H1 (cell line): ENCODE data around the gene SLC48A1. TPM values are rescaled to one million over a fixed set of nuclear protein-coding genes. Genes with fewer than 3 reads are reported as not detected.
A peak's percentile ranks its signal among the peaks of the same experiment; 100 is the strongest.

Experiments used
- CTCF ChIA-PET: fragments of 300-600 bp; sonication (Branson Sonifier 250); formaldehyde crosslinking; loops from one replicate; lab custom pipeline; 2021; ENCODE audit not compliant: partially characterized antibody; lab: Charles Lee
- POLR2A ChIA-PET: fragments of 300-600 bp; sonication (Branson Sonifier 250); formaldehyde crosslinking; loops from one replicate; lab custom pipeline; 2021; ENCODE audit warnings: inconsistent platforms; ENCODE audit not compliant: partially characterized antibody; lab: Charles Lee
- DNase-seq, 2 experiments: peaks; one replicate each; pipeline versions ENCODE4 v3.0.0 to v3.0.0-alpha.2; 2010 to 2022; ENCODE audit warnings: low spot score in 2 of 2, low read depth in 1 of 2, mixed read lengths in 1 of 2
- FAIRE-seq: peaks from 2 replicates; lab custom pipeline; 2011; peaks lifted over from hg19 to GRCh38; lab: Jason Lieb, UNC
- H2AFZ ChIP-seq: 2 replicates; pipeline ENCODE4 v1.8.1; 2012; ENCODE audit warnings: low read length, inconsistent platforms
- H2AK5ac ChIP-seq: 2 replicates; pipeline ENCODE4 v1.6.1; 2013; ENCODE audit warnings: low read depth, low read length
- H2BK120ac ChIP-seq: replicated peaks from 2 replicates; pipeline ENCODE3; 2013; ENCODE audit warnings: low read depth, low read length, inconsistent platforms
- H2BK12ac ChIP-seq: 2 replicates; pipeline ENCODE4 v1.6.1; 2013; ENCODE audit warnings: low read depth, low read length
- H2BK15ac ChIP-seq: 2 replicates; pipeline ENCODE4 v1.6.1; 2013; ENCODE audit warnings: low read length
- H2BK20ac ChIP-seq: 2 replicates; pipeline ENCODE4 v1.6.1; 2013; ENCODE audit warnings: low read length
- H2BK5ac ChIP-seq: 2 replicates; pipeline ENCODE4 v1.6.1; 2013; ENCODE audit warnings: low read depth, low read length
- H3K14ac ChIP-seq: 2 replicates; pipeline ENCODE4 v1.6.1; 2013; ENCODE audit warnings: inconsistent platforms; ENCODE audit not compliant: insufficient read length
- H3K18ac ChIP-seq: 2 replicates; pipeline ENCODE4 v1.6.1; 2013; ENCODE audit warnings: low read length; ENCODE audit errors: extremely low read depth
- H3K23ac ChIP-seq: 2 replicates; pipeline ENCODE4 v1.6.1; 2013; ENCODE audit warnings: inconsistent platforms; ENCODE audit not compliant: insufficient read length
- H3K23me2 ChIP-seq: 2 replicates; pipeline ENCODE4 v1.6.1; 2013; ENCODE audit warnings: low read depth, low read length
- H3K27ac ChIP-seq: 2 replicates; pipeline ENCODE4 v1.6.1; 2011; ENCODE audit warnings: low read depth, low read length, inconsistent platforms
- H3K27me3 ChIP-seq, 4 experiments: replicated peaks in 1 of 4; 1 replicate in 1 of 4; 2 replicates in 3 of 4; pipeline versions ENCODE4 v1.6.1 to v1.8.1; 2011 to 2013; ENCODE audit warnings: low read length in 3 of 4, mild to moderate bottlenecking in 3 of 4, inconsistent platforms in 2 of 4, mixed read lengths in 2 of 4, moderate library complexity in 1 of 4; ENCODE audit not compliant: control insufficient read depth in 3 of 4, insufficient read depth in 3 of 4; ENCODE audit errors: extremely low read depth in 1 of 4
- H3K36me3 ChIP-seq, 4 experiments: 2 replicates each; pipeline versions ENCODE4 v1.6.1 to v1.8.1; 2011 to 2013; ENCODE audit warnings: mild to moderate bottlenecking in 4 of 4, low read length in 3 of 4, moderate library complexity in 2 of 4, control low read depth in 1 of 4, inconsistent platforms in 1 of 4; ENCODE audit not compliant: insufficient read depth in 4 of 4, control insufficient read depth in 2 of 4
- H3K4ac ChIP-seq: replicated peaks from 2 replicates; pipeline ENCODE3; 2013; ENCODE audit warnings: low read length, low read depth, mixed read lengths, inconsistent platforms; ENCODE audit not compliant: insufficient read length
- H3K4me1 ChIP-seq, 4 experiments: replicated peaks in 1 of 4; 1 replicate in 1 of 4; 2 replicates in 3 of 4; pipeline versions ENCODE4 v1.6.1 to v1.8.1; 2011 to 2013; ENCODE audit warnings: low read length in 3 of 4, inconsistent platforms in 2 of 4, mixed read lengths in 1 of 4; ENCODE audit not compliant: insufficient read depth in 4 of 4, control insufficient read depth in 3 of 4
- H3K4me2 ChIP-seq, 2 experiments: 2 replicates each; pipeline versions ENCODE4 v1.6.1 to v1.8.1; 2011 to 2013; ENCODE audit warnings: low read depth in 2 of 2, low read length in 2 of 2, control low read depth in 1 of 2, inconsistent platforms in 1 of 2, mild to moderate bottlenecking in 1 of 2; ENCODE audit not compliant: insufficient read depth in 1 of 2
- H3K4me3 ChIP-seq, 4 experiments: fragments of 200-600, 300-600 bp in 1 of 4; sonication (generic), shearing (Covaris generic), sonication (Bioruptor Twin) in 1 of 4; 2 replicates each; pipeline versions ENCODE4 v1.5.1 to v1.8.1; 2011 to 2016; ENCODE audit warnings: low read length in 4 of 4, low read depth in 3 of 4, control low read depth in 2 of 4, inconsistent platforms in 2 of 4, mild to moderate bottlenecking in 2 of 4, mixed read lengths in 1 of 4, moderate library complexity in 1 of 4; ENCODE audit not compliant: insufficient read depth in 2 of 4; ENCODE audit errors: extremely low read depth in 1 of 4
- H3K56ac ChIP-seq: replicated peaks from 2 replicates; pipeline ENCODE3; 2013; ENCODE audit warnings: low read depth, mild to moderate bottlenecking, mixed read lengths, low read length, inconsistent platforms; ENCODE audit not compliant: insufficient read length
- H3K79me1 ChIP-seq: 2 replicates; pipeline ENCODE4 v1.6.1; 2013; ENCODE audit warnings: low read depth, low read length, control low read depth
- H3K79me2 ChIP-seq, 2 experiments: 2 replicates each; pipeline versions ENCODE4 v1.6.1 to v1.8.1; 2012 to 2013; ENCODE audit warnings: low read length in 2 of 2, mild to moderate bottlenecking in 2 of 2, inconsistent platforms in 1 of 2; ENCODE audit not compliant: insufficient read depth in 2 of 2, control insufficient read depth in 1 of 2
- H3K9ac ChIP-seq, 4 experiments: replicated peaks in 1 of 4; 1 replicate in 1 of 4; 2 replicates in 3 of 4; pipeline versions ENCODE4 v1.6.1 to v1.8.1; 2011 to 2013; ENCODE audit warnings: low read depth in 3 of 4, low read length in 3 of 4, control low read depth in 2 of 4, mild to moderate bottlenecking in 2 of 4, moderate library complexity in 2 of 4, inconsistent platforms in 1 of 4; ENCODE audit errors: extremely low read depth in 1 of 4
- H3K9me3 ChIP-seq, 2 experiments: 2 replicates each; pipeline versions ENCODE4 v1.6.1 to v1.8.1; 2012 to 2013; ENCODE audit warnings: mild to moderate bottlenecking in 2 of 2, moderate library complexity in 2 of 2, control low read depth in 1 of 2, inconsistent platforms in 1 of 2, low read depth in 1 of 2, low read length in 1 of 2, mixed read lengths in 1 of 2; ENCODE audit not compliant: insufficient read depth in 2 of 2
- H4K20me1 ChIP-seq, 2 experiments: replicated peaks in 1 of 2; 2 replicates each; pipeline versions ENCODE3 to v1.8.1; 2011 to 2013; ENCODE audit warnings: inconsistent platforms in 2 of 2, low read length in 2 of 2, mild to moderate bottlenecking in 1 of 2; ENCODE audit not compliant: insufficient read depth in 2 of 2, control insufficient read depth in 1 of 2
- H4K5ac ChIP-seq: 2 replicates; pipeline ENCODE4 v1.6.1; 2013; ENCODE audit warnings: low read length, low read depth, mixed read lengths, inconsistent platforms; ENCODE audit not compliant: insufficient read length
- H4K8ac ChIP-seq: 2 replicates; pipeline ENCODE4 v1.8.0; 2013; ENCODE audit warnings: mild to moderate bottlenecking, moderate library complexity, low read length, inconsistent platforms; ENCODE audit not compliant: insufficient read depth; ENCODE audit errors: extremely low read depth
- H4K91ac ChIP-seq: replicated peaks from 2 replicates; pipeline ENCODE3; 2013; ENCODE audit warnings: low read length, mixed read lengths, inconsistent platforms; ENCODE audit not compliant: insufficient read length
- JUND ChIP-seq: IDR thresholded peaks from 2 replicates; pipeline ENCODE4 v1.6.1; 2011; ENCODE audit warnings: mild to moderate bottlenecking, improper control_type of control experiment, low read length
- POLR2A ChIP-seq, 2 experiments: IDR thresholded peaks; 1 replicate in 1 of 2; 2 replicates in 1 of 2; pipeline ENCODE4 v1.6.1; 2011; ENCODE audit warnings: low read depth in 2 of 2, low read length in 2 of 2, mild to moderate bottlenecking in 2 of 2; ENCODE audit errors: control extremely low read depth in 1 of 2
- WGBS, 2 experiments: shearing (Covaris generic) in 1 of 2; methylation state at CpG; one replicate each; pipeline versions ENCODE4 v1.1.6 to v1.1.7; 2013 to 2015; ENCODE audit warnings: low lambda C conversion rate in 2 of 2, mixed read lengths in 2 of 2, inconsistent platforms in 1 of 2, low coverage in 1 of 2, missing lambda C conversion rate in 1 of 2; ENCODE audit not compliant: insufficient replicate concordance in 2 of 2, insufficient coverage in 1 of 2, insufficient read length in 1 of 2; ENCODE audit errors: extremely low coverage in 1 of 2, missing lambda C conversion rate in 1 of 2; 5-methylcytosine and 5-hydroxymethylcytosine counted together
- polyA plus RNA-seq, 7 experiments: library from polyadenylated mRNA; depleted of rRNA in 3 of 7; stranded (reverse) in 5 of 7; unstranded in 2 of 7; fragments of >200 nt in 5 of 7; fragments of 200-250 nt in 2 of 7; gene quantifications; 1 replicate in 5 of 7; 2 replicates in 1 of 7; 4 replicates in 1 of 7; pipeline versions ENCODE4 v1.2.1 to v1.2.3, GENCODE V29; 2011 to 2013; ENCODE audit warnings: missing spikeins in 2 of 7, mixed read lengths in 2 of 7
- total RNA-seq: library from RNA; stranded (reverse); fragmentation: NEBNext Ultra II Directional; extraction: Animal tissue kit (Norgen Biotek cat#: 25700); gene quantifications from 2 replicates; pipeline ENCODE4 v1.2.1, GENCODE V29; 2021
- TF ChIP-seq, protein P1 (sequence below): IDR thresholded peaks from 2 replicates; pipeline ENCODE4 v1.6.1; 2012; ENCODE audit warnings: inconsistent platforms

SLC48A1 gene
- total and polyA plus RNA-seq, 2 of the 8 experiments (the other 6 are each of a cell fraction or from before 2014, with no cell fraction given): 9.5 to 14.1 TPM

DNA sequence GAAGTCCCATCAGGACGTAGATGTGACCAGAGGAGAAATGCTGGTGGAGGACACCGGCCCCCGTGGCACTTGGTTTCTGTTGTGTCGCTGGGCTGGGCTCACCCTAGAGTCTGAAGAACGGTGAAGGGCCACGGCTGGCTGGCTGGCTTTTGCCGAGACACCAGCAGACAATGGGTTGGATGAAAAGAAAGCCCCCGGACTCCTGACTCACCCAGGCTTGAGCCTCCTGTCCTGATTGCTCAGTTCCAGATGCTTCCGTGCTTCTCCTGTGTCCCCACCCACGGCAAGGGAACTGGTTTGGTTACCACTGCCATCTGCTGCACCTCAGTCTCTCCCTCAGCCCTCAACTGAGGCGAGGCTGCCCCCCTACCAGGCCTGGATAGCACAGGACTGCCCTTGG is 37.4 kb upstream of the SLC48A1 start:
- Histone ChIP-seq H3K23me2 (no peaks in the 10 kb centered on the region), H4K20me1 (no peaks in the 10 kb centered on the region), H3K4me3 (no peak overlapping the region), H2BK5ac (peak overlapping the region; percentile 85; the same call in 1 of the 2 replicates), H3K79me1 (no peaks in the 10 kb centered on the region), H2AFZ (no peak overlapping the region), H3K4me2 (no peak overlapping the region; a peak in 1 of 4 replicates), H3K36me3 (no peaks in the 10 kb centered on the region), H2BK12ac (0 out of 2 replicates have a peak overlapping the region, but pooled peaks have one; percentile 92), H3K14ac (no peak overlapping the region), H2BK15ac (peak overlapping the region; percentile 8; the same call in 1 of the 2 replicates), H3K27me3 (peaks cover 0 to 2% (median 0%) of the 10 kb centered on the region in 4 experiments; a peak in 1 of 7 replicates), H3K56ac (no peak overlapping the region), H3K4ac (peak overlapping the region; percentile 44), H3K9me3 (no peaks in the 10 kb centered on the region), H3K27ac (no peak overlapping the region), H4K91ac (peak overlapping the region; percentile 94), H3K4me1 (peaks cover 3 to 19% (median 11%) of the 10 kb centered on the region in 4 experiments), H2BK20ac (0 out of 2 replicates have a peak overlapping the region, but pooled peaks have one; percentile 8), H3K79me2 (no peaks in the 10 kb centered on the region), H3K18ac (no peak overlapping the region; the same call in 1 of the 2 replicates), H3K23ac (no peak overlapping the region), H4K8ac (peak overlapping the region; percentile 86; the same call in 1 of the 2 replicates), H4K5ac (no peak overlapping the region), H3K9ac (peak overlapping the region in 1 of 4 experiments; percentile 5; a peak in 1 of 7 replicates), H2AK5ac (peak overlapping the region; percentile 26; the same call in 1 of the 2 replicates), H2BK120ac (no peak overlapping the region)
- FAIRE-seq: no peak
- WGBS, 2 experiments: 84% methylated on average over 11 of the region's 11 CpGs; no CpG with 5 or more reads in 1 of the 2 experiments
- TF ChIP-seq, protein P1, sequence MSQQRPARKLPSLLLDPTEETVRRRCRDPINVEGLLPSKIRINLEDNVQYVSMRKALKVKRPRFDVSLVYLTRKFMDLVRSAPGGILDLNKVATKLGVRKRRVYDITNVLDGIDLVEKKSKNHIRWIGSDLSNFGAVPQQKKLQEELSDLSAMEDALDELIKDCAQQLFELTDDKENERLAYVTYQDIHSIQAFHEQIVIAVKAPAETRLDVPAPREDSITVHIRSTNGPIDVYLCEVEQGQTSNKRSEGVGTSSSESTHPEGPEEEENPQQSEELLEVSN: no peak
- TF ChIP-seq POLR2A (IDR thresholded peaks at IDR 0.05; ENCODE audit: control extremely low read depth in 1 of 2, low read depth in 2 of 2, low read length in 2 of 2) (no peak), JUND (no peak)
- ChIA-PET CTCF (interaction anchor here (0.8 to 64.6 kb wide), 10 partner anchors 12 to 102 kb away, joined by 3 to 2442 read pairs (median 8); partner anchors contain the start of genes ENDOU, RAPGEF3 and SLC48A1), POLR2A (interaction anchor here (0.9 to 3.2 kb wide), 8 partner anchors 11 to 107 kb away, joined by 3 to 10 read pairs (median 4); partner anchors contain the start of genes ENDOU and RAPGEF3)
- DNase-seq: no peak
